Measurements from ENCODE around the gene AOC1. TPM values are rescaled to one million over a fixed set of nuclear protein-coding genes. Genes with fewer than 3 reads are reported as not detected.

Gene AOC1
- total and polyA plus RNA-seq, 7 donors = 1.4 to 155 (median 47.3) TPM; not detected in 3

DNA sequence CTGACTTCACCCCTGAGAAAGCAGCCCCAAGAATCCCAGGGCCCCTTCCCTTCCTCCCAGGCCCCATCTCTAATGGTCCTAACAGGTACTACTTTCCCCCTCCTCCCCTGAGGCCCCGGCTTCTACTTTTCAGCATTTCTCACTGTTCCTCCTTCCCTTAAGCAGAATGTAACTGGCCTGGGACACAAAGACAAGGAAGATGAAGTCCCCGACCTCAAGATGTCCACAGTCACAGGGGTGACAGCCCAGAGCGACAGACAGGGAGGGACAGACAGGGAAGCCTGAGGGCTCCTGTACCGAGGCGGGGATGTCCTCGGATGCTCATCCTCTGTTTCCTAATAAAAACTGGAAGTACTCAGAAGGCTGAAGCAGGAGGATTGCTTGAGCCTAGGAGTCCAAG is 11.6 kb downstream of the AOC1 start:
- intact Hi-C loops (cut with DNase I) = no loop called here
- no peak for DNase-seq
- Histone ChIP-seq H3K4me1 (no peaks in the 10 kb centered on the region), H3K27ac (no peak overlapping the region), H3K36me3 (no peaks in the 10 kb centered on the region), H3K9me3 (peaks cover 0 to 3% (median 1%) of the 10 kb centered on the region in 4 donors), H3K27me3 (no peaks in the 10 kb centered on the region), H3K4me3 (no peak overlapping the region)
- 77 to 92% methylated on average over 6 of the region's 6 CpGs for WGBS, 2 donors
- TF ChIP-seq, protein P1, sequence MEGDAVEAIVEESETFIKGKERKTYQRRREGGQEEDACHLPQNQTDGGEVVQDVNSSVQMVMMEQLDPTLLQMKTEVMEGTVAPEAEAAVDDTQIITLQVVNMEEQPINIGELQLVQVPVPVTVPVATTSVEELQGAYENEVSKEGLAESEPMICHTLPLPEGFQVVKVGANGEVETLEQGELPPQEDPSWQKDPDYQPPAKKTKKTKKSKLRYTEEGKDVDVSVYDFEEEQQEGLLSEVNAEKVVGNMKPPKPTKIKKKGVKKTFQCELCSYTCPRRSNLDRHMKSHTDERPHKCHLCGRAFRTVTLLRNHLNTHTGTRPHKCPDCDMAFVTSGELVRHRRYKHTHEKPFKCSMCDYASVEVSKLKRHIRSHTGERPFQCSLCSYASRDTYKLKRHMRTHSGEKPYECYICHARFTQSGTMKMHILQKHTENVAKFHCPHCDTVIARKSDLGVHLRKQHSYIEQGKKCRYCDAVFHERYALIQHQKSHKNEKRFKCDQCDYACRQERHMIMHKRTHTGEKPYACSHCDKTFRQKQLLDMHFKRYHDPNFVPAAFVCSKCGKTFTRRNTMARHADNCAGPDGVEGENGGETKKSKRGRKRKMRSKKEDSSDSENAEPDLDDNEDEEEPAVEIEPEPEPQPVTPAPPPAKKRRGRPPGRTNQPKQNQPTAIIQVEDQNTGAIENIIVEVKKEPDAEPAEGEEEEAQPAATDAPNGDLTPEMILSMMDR (IDR thresholded peaks at IDR 0.05) = no peak
- TF ChIP-seq EP300 (IDR thresholded peaks at IDR 0.05) (no peak), POLR2AphosphoS5 (IDR thresholded peaks at IDR 0.05) (no peak), POLR2A (IDR thresholded peaks at IDR 0.05) (no peak)

DNA sequence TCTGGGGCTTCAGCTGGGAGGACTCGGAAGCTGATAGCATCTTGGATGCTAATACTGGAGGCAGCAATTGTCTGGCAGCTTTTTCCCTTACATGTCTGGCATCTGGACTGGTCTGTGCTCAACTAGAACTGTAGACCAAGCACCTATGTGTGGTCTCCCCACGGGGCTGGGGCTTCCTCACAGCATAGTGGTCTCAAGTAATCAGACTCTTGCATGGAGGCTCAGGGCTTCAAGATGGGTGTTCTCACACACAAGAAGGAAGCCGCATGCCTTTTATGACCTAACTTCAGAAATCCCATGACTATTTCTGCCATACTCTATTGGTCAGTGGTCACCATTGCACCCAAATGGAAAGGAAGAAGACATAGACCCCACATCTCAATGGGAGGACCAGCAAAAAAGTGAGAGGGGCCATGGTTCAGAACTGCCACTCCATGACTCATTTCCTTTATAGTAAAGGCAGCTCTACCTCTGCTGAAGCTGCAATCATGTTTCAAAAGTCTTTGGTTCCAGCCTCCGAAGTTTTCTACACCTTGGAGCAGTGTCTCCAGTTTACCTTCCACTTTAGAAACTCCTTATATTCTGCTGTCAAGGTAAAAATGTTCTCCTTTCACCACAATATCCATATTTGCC is 14.7 kb downstream of the AOC1 start:
- Histone ChIP-seq H3K4me1 (no peaks in the 10 kb centered on the region), H3K36me3 (no peaks in the 10 kb centered on the region), H3K9me3 (peaks cover 0 to 3% (median 1%) of the 10 kb centered on the region in 4 donors), H3K27me3 (no peaks in the 10 kb centered on the region), H3K4me3 (no peak overlapping the region), H3K27ac (no peak overlapping the region)
- TF ChIP-seq POLR2A (IDR thresholded peaks at IDR 0.05) = no peak
- no peak for TF ChIP-seq POLR2AphosphoS5 (IDR thresholded peaks at IDR 0.05)
- no peak for TF ChIP-seq EP300 (IDR thresholded peaks at IDR 0.05)
- TF ChIP-seq, protein P1 (IDR thresholded peaks at IDR 0.05) = no peak
- intact Hi-C loops (cut with DNase I) = no loop called here
- DNase-seq = no peak
- 78 to 90% methylated on average over 4 of the region's 4 CpGs for WGBS, 2 donors

DNA sequence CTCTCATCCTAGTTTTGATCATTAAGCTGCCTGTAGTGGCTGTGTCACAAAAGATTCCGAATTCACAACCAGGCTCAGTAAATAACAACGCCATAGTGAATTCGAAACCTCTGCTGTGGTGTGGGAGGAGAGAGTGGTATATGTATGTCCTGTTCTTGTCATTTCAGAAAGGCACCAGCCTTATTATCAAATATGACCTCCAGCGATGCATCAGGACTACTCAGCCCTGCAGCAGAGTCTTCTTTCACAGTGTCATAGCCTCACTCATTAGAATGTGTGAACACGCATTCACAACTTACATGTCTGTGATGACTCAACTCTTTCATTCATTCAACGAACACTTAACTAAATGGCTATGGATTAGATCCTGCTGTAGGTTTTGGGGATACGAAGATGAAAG is 15.3 kb downstream of the AOC1 start:
- intact Hi-C loops (cut with DNase I) = no loop called here
- Histone ChIP-seq H3K27ac (no peak overlapping the region), H3K4me1 (no peaks in the 10 kb centered on the region), H3K27me3 (no peaks in the 10 kb centered on the region), H3K36me3 (no peaks in the 10 kb centered on the region), H3K4me3 (no peak overlapping the region), H3K9me3 (peaks cover 0 to 3% (median 1%) of the 10 kb centered on the region in 4 donors)
- TF ChIP-seq POLR2AphosphoS5 (IDR thresholded peaks at IDR 0.05) (no peak), EP300 (IDR thresholded peaks at IDR 0.05) (no peak), POLR2A (IDR thresholded peaks at IDR 0.05) (no peak)
- TF ChIP-seq, protein P1 (IDR thresholded peaks at IDR 0.05) = no peak
- DNase-seq = no peak
- WGBS, 2 donors = 88 to 93% methylated on average over 7 of the region's 7 CpGs

DNA sequence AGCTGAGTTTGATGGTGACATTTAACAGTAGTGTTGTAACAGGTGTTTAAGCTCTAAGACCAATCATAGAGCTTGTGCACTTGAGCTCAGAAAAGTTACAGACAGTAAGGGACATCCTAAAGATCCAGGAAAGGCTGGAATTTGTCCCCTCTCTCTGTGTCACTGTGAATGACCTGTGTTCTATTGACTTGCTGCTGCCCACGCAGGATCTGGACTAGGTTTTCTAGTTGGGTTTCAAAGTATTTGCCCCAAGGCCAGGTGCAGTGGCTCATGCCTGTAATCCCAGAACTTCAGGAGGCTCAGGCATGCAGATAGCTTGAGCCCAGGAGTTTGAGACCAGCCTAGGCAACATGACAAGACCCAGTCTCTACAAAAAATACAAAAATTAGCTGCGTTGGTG is 17.1 kb downstream of the AOC1 start:
- Histone ChIP-seq H3K27me3 (no peaks in the 10 kb centered on the region), H3K9me3 (peaks cover 0 to 3% (median 1%) of the 10 kb centered on the region in 4 donors), H3K36me3 (no peaks in the 10 kb centered on the region), H3K4me1 (no peaks in the 10 kb centered on the region), H3K27ac (no peak overlapping the region), H3K4me3 (no peak overlapping the region)
- DNase-seq = no peak
- intact Hi-C loops (cut with DNase I) = no loop called here
- 79 to 89% methylated on average over 2 of the region's 2 CpGs for WGBS, 2 donors
- no peak for TF ChIP-seq EP300 (IDR thresholded peaks at IDR 0.05)

DNA sequence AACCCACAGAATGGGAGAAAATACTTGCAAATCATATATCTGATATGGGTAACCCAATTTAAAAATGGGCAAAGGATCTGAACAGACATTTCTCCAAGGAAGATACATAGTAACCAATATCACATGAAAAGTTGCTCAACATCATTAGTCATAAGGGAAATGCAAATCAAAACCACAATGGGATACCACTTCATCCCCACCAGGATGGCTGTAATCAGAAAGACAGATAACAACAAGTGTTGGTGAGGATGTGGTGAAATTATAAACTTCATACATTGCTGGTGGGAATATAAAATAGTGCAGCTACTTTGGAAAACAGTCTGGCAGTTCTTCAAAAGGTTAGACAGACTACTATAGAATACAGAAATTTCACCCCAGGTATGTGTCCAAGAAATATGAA is 19.3 kb downstream of the AOC1 start:
- intact Hi-C loops (cut with DNase I) = no loop called here
- DNase-seq = no peak
- Histone ChIP-seq H3K27ac (no peak overlapping the region), H3K4me3 (no peak overlapping the region), H3K4me1 (peaks cover 0 to 9% (median 5%) of the 10 kb centered on the region in 4 donors), H3K27me3 (no peaks in the 10 kb centered on the region), H3K36me3 (no peaks in the 10 kb centered on the region), H3K9me3 (peaks cover 0 to 1% (median 0%) of the 10 kb centered on the region in 4 donors)
- TF ChIP-seq EP300 (IDR thresholded peaks at IDR 0.05) (no peak), POLR2A (IDR thresholded peaks at IDR 0.05) (no peak), POLR2AphosphoS5 (IDR thresholded peaks at IDR 0.05) (no peak)
- TF ChIP-seq, protein P1 (IDR thresholded peaks at IDR 0.05) = no peak
